ENCODE data around the gene SLC7A1. TPM values are rescaled to one million over a fixed set of nuclear protein-coding genes. Genes with fewer than 3 reads are reported as not detected.

Gene SLC7A1
- total RNA-seq, 2 donors from 2014 or later, result 15.5 to 28.3 TPM

- Mint-ChIP-seq H3K4me3 (no peak overlapping the region), H3K27me3 (no peaks in the 10 kb centered on the region), H3K27ac (no peak overlapping the region), H3K36me3 (ENCODE audit: low read depth) (peaks cover 4% of the 10 kb centered on the region), H3K4me1 (no peaks in the 10 kb centered on the region)
- ATAC-seq (no peak), DNase-seq (no peak)
- no peaks in the 10 kb centered on the region for H3K9me3 ChIP-seq (ENCODE audit: control insufficient read depth, low read length, poor library complexity, severe bottlenecking)
Observed at GRCh38 chr13:29514720-29515310, 80.7 kb downstream of the SLC7A1 start.

GRCh38 chr13:29513981-29514719 lies 81.3 kb downstream of the SLC7A1 start:
- DNase-seq (no peak), ATAC-seq (no peak)
- H3K27me3 Mint-ChIP-seq, result no peaks in the 10 kb centered on the region
- H3K27ac Mint-ChIP-seq, result no peak overlapping the region
- H3K4me1 Mint-ChIP-seq, result no peaks in the 10 kb centered on the region
- no peak overlapping the region for H3K4me3 Mint-ChIP-seq
- H3K36me3 Mint-ChIP-seq (ENCODE audit: low read depth), result peaks cover 3% of the 10 kb centered on the region
- no peaks in the 10 kb centered on the region for H3K9me3 ChIP-seq (ENCODE audit: control insufficient read depth, low read length, poor library complexity, severe bottlenecking)

DNA sequence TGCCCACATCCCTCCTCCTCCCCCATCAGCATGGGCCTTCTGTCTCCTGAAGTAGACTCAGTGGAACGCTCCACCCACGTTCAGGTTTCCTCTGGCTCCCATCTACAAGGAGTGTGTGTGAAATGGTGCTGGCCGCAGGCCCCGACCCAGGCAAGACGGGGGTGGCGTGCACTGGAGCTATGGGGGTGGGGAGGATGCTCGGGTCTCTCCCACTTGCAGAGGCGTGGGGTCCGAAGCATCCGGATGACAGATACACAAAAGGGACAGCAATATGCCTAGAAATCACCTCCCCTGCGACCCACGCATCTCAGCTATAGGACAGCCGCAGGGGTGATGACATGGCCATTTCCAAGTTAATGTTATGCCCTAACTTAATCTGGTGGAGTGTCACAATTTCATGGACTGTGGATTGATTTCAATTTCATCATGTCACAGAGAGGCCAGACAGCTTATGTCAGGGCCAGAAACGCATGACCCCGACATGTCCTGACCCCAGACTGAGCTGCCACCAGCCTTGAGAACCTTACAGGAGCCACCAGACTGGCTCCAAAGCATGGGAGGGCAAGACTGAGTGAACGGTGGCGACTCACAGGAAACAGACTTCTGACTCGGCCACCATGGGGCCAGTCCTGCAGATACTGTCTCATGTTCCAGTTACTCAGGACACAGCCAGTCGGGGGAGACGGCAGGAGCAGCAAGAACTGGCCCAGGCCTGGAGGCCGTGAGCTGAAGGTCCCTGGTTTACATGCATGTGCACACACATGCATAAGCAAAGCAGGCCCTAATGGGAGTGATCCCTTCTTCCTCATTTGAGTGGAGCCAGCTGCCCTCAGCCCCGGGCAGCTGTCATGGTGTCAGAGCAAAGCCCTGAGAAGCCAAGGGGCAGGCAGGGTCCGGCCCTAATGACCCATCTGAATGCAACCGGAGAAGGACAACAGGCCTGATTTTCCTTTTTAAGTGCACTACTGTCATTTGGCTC lies 82.2 kb downstream of the SLC7A1 start:
- Mint-ChIP-seq H3K27me3 (no peaks in the 10 kb centered on the region), H3K36me3 (ENCODE audit: low read depth) (peaks cover 3% of the 10 kb centered on the region), H3K27ac (no peak overlapping the region), H3K4me1 (no peaks in the 10 kb centered on the region), H3K4me3 (no peak overlapping the region)
- H3K9me3 ChIP-seq (ENCODE audit: control insufficient read depth, low read length, poor library complexity, severe bottlenecking), result no peaks in the 10 kb centered on the region
- DNase-seq (no peak), ATAC-seq (no peak)

GRCh38 chr13:29511980-29512379 lies 83.5 kb downstream of the SLC7A1 start:
- Mint-ChIP-seq H3K36me3 (ENCODE audit: low read depth) (peaks cover 3% of the 10 kb centered on the region), H3K27ac (peak overlapping the region; percentile 70)

DNA sequence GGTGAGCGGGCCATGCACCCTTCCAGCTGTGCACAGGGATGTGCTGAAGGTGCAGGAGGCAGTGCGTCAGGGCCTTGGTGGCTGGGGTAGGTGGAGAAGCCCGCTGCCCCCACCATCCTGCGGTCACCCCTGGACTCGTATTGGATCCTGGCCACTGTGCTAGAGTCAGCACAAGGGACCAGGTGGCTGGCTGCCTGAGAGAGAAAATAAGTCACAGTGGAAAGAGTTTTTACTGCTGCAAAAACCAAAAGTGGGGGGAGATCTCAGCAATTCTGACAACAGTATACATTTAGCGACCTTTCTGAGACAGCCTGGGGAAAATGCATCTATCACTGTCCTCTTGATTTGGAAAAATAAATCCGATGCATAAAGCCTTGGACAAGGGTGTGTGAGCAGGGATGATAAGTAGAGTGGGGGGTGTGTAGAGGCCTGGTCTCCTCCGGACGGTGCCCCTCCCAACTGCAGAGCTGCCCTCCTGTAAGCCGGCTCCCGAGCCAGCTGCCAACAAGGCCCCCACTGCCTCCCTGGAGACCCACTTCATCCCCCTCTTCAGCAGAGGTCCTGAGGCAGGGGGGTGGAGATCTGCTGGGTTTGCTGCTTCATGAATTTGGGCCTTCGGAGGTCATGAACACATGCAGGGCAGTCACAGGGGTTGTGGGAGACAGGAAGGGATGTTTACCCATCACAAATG lies 84.2 kb downstream of the SLC7A1 start:
- Mint-ChIP-seq H3K36me3 (ENCODE audit: low read depth) (peaks cover 3% of the 10 kb centered on the region), H3K4me1 (no peaks in the 10 kb centered on the region), H3K27me3 (no peaks in the 10 kb centered on the region), H3K27ac (peak overlapping the region; percentile 70), H3K4me3 (no peak overlapping the region)
- H3K9me3 ChIP-seq (ENCODE audit: control insufficient read depth, low read length, poor library complexity, severe bottlenecking), result no peaks in the 10 kb centered on the region
- no peak for ATAC-seq
- no peak for DNase-seq

More at GRCh38 chr13:29511980-29512379, 83.5 kb downstream of the SLC7A1 start:
- H3K4me3 Mint-ChIP-seq, result no peak overlapping the region
- no peaks in the 10 kb centered on the region for H3K27me3 Mint-ChIP-seq
- DNase-seq, result no peak
- H3K4me1 Mint-ChIP-seq, result no peaks in the 10 kb centered on the region
- ATAC-seq, result no peak
- H3K9me3 ChIP-seq (ENCODE audit: control insufficient read depth, low read length, poor library complexity, severe bottlenecking), result no peaks in the 10 kb centered on the region

- Mint-ChIP-seq H3K27me3 (no peaks in the 10 kb centered on the region), H3K4me1 (no peaks in the 10 kb centered on the region), H3K27ac (no peak overlapping the region), H3K36me3 (ENCODE audit: low read depth) (peaks cover 3% of the 10 kb centered on the region), H3K4me3 (no peak overlapping the region)
- DNase-seq, result no peak
- no peaks in the 10 kb centered on the region for H3K9me3 ChIP-seq (ENCODE audit: control insufficient read depth, low read length, poor library complexity, severe bottlenecking)
- ATAC-seq, result no peak
Observed at GRCh38 chr13:29510651-29511084, 84.8 kb downstream of the SLC7A1 start.

GRCh38 chr13:29509999-29510589 lies 85.4 kb downstream of the SLC7A1 start:
- Mint-ChIP-seq H3K4me3 (no peak overlapping the region), H3K27ac (peak overlapping the region; percentile 3), H3K4me1 (no peaks in the 10 kb centered on the region), H3K36me3 (ENCODE audit: low read depth) (peaks cover 3% of the 10 kb centered on the region), H3K27me3 (no peaks in the 10 kb centered on the region)
- ATAC-seq, result no peak
- no peak for DNase-seq
- H3K9me3 ChIP-seq (ENCODE audit: control insufficient read depth, low read length, poor library complexity, severe bottlenecking), result no peaks in the 10 kb centered on the region

DNA sequence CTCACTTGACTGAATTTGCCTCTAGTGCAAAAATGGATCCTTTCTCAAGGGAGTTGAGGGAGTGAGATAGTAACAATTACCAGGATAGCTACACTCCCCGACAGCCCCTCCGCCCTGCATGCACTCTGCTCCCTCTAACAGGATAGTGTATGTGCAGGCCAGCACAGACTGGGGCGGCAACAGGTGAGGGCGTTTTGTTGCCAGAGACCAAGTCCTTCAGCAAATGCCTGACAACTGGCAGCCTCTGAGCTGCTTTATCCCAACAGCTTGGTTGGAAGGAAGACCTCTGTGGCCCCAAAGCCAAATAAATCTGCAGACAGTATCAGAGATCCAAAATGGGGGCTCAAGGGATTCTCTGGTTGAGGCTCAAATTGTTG lies 86.6 kb downstream of the SLC7A1 start:
- Mint-ChIP-seq H3K27ac (no peak overlapping the region), H3K4me1 (no peaks in the 10 kb centered on the region), H3K4me3 (no peak overlapping the region), H3K27me3 (no peaks in the 10 kb centered on the region), H3K36me3 (ENCODE audit: low read depth) (peaks cover 2% of the 10 kb centered on the region)
- H3K9me3 ChIP-seq (ENCODE audit: control insufficient read depth, low read length, poor library complexity, severe bottlenecking), result no peaks in the 10 kb centered on the region
- ATAC-seq (no peak), DNase-seq (no peak)

GRCh38 chr13:29508130-29508875 lies 87.2 kb downstream of the SLC7A1 start:
- no peaks in the 10 kb centered on the region for H3K36me3 Mint-ChIP-seq (ENCODE audit: low read depth)
- DNase-seq, result peak; percentile 58 to 63 (median 62)

GRCh38 chr13:29507356-29507755 lies 88.1 kb downstream of the SLC7A1 start:
- no peaks in the 10 kb centered on the region for H3K36me3 Mint-ChIP-seq (ENCODE audit: low read depth)
- ATAC-seq, result no peak

More at GRCh38 chr13:29508130-29508875, 87.2 kb downstream of the SLC7A1 start:
- H3K27me3 Mint-ChIP-seq, result peaks cover 5% of the 10 kb centered on the region
- peak overlapping the region; percentile 11 for H3K27ac Mint-ChIP-seq
- H3K9me3 ChIP-seq (ENCODE audit: control insufficient read depth, low read length, poor library complexity, severe bottlenecking), result no peaks in the 10 kb centered on the region
- peaks cover under 1% of the 10 kb centered on the region for H3K4me1 Mint-ChIP-seq
- no peak overlapping the region for H3K4me3 Mint-ChIP-seq
- peak; percentile 75 for ATAC-seq

DNA sequence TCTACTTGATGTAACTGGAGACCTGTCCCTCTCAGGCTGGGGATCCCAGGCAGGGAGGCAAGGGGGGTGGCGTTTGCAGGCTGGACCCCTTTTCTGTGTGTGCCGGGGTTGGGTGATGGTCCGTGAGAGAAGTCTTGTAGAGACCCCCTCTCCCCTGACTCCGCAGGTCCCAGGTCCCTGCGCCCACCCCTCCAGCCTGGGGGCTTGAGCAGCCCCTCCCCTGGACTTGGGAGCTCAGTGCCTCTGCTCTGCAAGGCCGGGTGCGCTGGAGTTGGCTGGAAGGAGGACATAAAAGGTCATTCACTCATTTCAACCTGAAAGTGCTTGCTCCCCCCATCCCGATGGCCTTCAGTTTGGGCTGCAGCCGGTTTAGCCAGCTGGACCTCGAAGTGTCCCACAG lies 89.5 kb downstream of the SLC7A1 start:
- Mint-ChIP-seq H3K4me3 (no peak overlapping the region), H3K4me1 (peaks cover 5% of the 10 kb centered on the region), H3K36me3 (ENCODE audit: low read depth) (peaks cover 4% of the 10 kb centered on the region), H3K27me3 (peaks cover 19% of the 10 kb centered on the region), H3K27ac (no peak overlapping the region)
- H3K9me3 ChIP-seq (ENCODE audit: control insufficient read depth, low read length, poor library complexity, severe bottlenecking), result no peaks in the 10 kb centered on the region
- ATAC-seq (no peak), DNase-seq (no peak)

More at GRCh38 chr13:29507356-29507755, 88.1 kb downstream of the SLC7A1 start:
- no peaks in the 10 kb centered on the region for H3K9me3 ChIP-seq (ENCODE audit: control insufficient read depth, low read length, poor library complexity, severe bottlenecking)
- H3K4me1 Mint-ChIP-seq, result peaks cover 2% of the 10 kb centered on the region
- no peak overlapping the region for H3K4me3 Mint-ChIP-seq
- H3K27me3 Mint-ChIP-seq, result peaks cover 9% of the 10 kb centered on the region
- no peak for DNase-seq
- H3K27ac Mint-ChIP-seq, result no peak overlapping the region

DNA sequence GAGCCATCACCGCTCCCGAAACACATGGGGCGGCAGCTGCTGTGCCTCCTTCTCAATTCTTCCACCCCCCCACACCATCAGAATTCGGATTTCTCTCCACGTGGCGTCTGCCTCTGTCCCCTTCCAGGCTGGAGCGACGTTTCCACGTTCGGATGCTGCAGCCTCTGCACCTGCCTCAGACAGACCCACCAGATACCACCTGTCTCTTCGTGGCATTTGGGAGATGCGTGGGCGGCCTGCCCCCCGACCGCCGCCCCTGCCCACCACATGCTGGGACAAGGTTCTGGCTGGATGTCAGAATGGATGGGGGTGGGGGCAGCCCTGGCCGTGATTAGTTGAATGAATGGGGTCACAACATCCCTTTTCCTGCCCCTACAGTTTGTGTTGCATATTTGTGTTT lies 90.0 kb downstream of the SLC7A1 start:
- H3K27ac Mint-ChIP-seq, result no peak overlapping the region
- no peak overlapping the region for H3K4me3 Mint-ChIP-seq
- no peaks in the 10 kb centered on the region for H3K9me3 ChIP-seq (ENCODE audit: control insufficient read depth, low read length, poor library complexity, severe bottlenecking)
- H3K4me1 Mint-ChIP-seq, result peaks cover 5% of the 10 kb centered on the region
- peaks cover 19% of the 10 kb centered on the region for H3K27me3 Mint-ChIP-seq
- DNase-seq, result no peak
- H3K36me3 Mint-ChIP-seq (ENCODE audit: low read depth), result peaks cover 4% of the 10 kb centered on the region
- ATAC-seq, result no peak
